Stimulated activated naive CD8-positive, alpha-beta T cell treated with anti-CD3 and anti-CD28 coated beads, Interleukin-15, Interleukin-2, amounts not matched to agents 100 ng/mL and 50 ng/mL, for 24 hours (primary cell): Measurements from ENCODE around the gene HOXC4.
"Not testable (repeated sequence)": the region's sequence is repeated elsewhere in the genome, so short reads cannot be mapped to it uniquely, and the experiment has no call there.

Experiments used
- H3K27ac Mint-ChIP-seq: one replicate; pipeline ENCODE4 v1.8.0; 2021; ENCODE audit warnings: mild to moderate bottlenecking, mixed read lengths
- H3K27me3 Mint-ChIP-seq: one replicate; pipeline ENCODE4 v1.8.0; 2021; ENCODE audit warnings: mixed read lengths
- H3K36me3 Mint-ChIP-seq: one replicate; pipeline ENCODE4 v1.8.0; 2021; ENCODE audit warnings: low read depth, mixed read lengths
- H3K4me1 Mint-ChIP-seq: one replicate; pipeline ENCODE4 v1.8.0; 2021; ENCODE audit warnings: low read depth, mixed read lengths
- H3K4me3 Mint-ChIP-seq: one replicate; pipeline ENCODE4 v1.8.0; 2021; ENCODE audit warnings: mild to moderate bottlenecking, mixed read lengths
- H3K9me3 Mint-ChIP-seq: one replicate; pipeline ENCODE4 v1.8.0; 2021; ENCODE audit warnings: mixed read lengths

HOXC4 gene

DNA sequence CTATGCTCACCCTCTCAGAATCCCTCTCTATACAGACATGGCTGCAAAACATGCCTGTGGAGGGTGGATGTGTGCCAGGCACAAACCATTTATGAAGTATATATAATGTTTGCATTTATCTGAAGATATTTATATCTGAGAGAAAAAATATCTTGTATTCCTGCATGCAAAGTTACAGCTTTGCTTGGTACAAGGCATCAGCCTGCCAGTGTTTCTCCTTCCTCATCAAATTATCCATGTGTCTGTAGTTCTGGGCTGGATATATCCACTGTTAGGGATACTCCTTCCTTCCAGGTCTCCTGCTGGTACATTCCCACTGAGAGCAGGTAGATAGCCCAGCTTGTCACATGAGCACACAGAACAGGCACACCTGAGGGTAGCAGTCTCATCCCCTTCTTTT is 12.0 kb downstream of the HOXC4 start:
- H3K4me1 Mint-ChIP-seq, result no peaks in the 10 kb centered on the region
- H3K27ac Mint-ChIP-seq, result no peak overlapping the region
- no peaks in the 10 kb centered on the region for H3K9me3 Mint-ChIP-seq
- H3K4me3 Mint-ChIP-seq, result no peak overlapping the region
- H3K36me3 Mint-ChIP-seq, result no peaks in the 10 kb centered on the region
- peaks cover 56% of the 10 kb centered on the region for H3K27me3 Mint-ChIP-seq

DNA sequence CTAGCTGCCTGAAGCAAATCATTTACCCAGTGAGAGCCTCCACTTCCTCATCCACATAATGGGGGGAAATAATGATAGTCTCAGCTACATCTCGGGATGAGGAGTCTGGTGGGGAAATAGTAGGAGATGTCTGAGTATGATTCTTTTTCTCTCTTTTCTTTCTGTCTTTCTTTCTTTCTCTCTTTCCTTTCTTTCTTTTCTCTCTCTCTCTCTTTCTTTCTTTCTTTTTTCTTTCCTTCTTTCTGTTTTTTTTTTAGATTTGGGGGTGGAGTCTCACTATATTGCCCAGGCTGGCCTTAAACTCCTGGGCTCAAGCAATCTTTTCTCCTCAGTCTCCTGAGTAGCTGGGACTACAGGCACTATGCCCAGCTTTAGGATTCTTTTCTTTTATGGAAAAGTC is 12.8 kb downstream of the HOXC4 start:
- no peak overlapping the region for H3K27ac Mint-ChIP-seq
- peaks cover 56% of the 10 kb centered on the region for H3K27me3 Mint-ChIP-seq
- H3K4me1 Mint-ChIP-seq, result no peaks in the 10 kb centered on the region
- no peaks in the 10 kb centered on the region for H3K36me3 Mint-ChIP-seq
- H3K9me3 Mint-ChIP-seq, result no peaks in the 10 kb centered on the region
- H3K4me3 Mint-ChIP-seq, result no peak overlapping the region

DNA sequence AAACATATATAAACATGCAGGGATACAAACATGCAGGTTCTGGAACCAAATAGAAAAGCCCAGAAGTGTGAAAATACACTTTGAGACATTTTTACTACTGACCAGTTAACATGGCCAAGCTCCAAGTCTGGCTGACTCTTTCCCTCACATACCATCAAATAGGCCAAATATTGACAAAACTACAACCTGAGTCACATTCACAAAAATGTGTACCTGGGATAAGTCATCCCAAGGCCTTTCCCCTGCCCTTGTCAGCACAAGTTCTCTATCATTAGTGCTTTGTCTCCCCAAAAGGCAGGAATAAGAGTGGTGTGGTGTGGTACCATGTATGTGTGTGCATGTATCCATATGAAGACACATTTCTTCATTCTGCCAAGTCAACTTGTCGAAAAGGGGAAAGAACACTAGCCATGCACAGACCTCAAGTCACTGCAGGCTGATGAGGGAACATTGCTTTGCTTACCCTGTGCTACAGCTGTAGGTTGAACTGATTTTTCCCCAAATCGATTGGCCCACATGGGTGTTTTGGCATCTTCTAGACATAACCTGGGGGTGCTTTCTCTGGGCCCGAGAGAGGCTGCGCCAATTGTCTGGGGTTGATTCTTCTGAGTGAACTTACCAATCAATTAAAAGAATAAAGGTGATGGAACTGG is 14.9 kb downstream of the HOXC4 start:
- Mint-ChIP-seq H3K9me3 (no peaks in the 10 kb centered on the region), H3K27ac (no peak overlapping the region), H3K4me3 (no peak overlapping the region), H3K27me3 (peaks cover 37% of the 10 kb centered on the region), H3K36me3 (no peaks in the 10 kb centered on the region), H3K4me1 (no peaks in the 10 kb centered on the region)

DNA sequence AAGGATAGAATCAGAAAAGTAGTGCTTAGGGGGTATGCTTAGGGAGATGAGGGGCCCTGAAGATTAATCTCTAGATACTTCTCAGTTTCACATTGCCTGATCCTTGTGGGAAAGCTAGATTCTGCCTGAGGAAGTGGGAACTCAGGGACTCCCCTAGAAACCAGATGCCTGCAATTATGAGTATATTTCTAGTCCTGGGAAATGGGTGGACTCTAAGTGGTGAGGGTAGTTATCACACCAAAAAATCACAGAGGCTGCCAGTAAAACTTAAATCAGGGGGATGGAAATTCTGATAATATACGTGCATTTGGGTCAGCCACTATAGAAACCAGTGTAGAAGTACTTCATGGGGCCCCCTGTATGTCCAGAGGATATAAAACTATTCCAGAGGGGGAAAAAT is 18.3 kb downstream of the HOXC4 start:
- no peaks in the 10 kb centered on the region for H3K4me1 Mint-ChIP-seq
- H3K36me3 Mint-ChIP-seq, result no peaks in the 10 kb centered on the region
- H3K27ac Mint-ChIP-seq, result no peak overlapping the region
- peaks cover 24% of the 10 kb centered on the region for H3K27me3 Mint-ChIP-seq
- no peak overlapping the region for H3K4me3 Mint-ChIP-seq
- no peaks in the 10 kb centered on the region for H3K9me3 Mint-ChIP-seq

DNA sequence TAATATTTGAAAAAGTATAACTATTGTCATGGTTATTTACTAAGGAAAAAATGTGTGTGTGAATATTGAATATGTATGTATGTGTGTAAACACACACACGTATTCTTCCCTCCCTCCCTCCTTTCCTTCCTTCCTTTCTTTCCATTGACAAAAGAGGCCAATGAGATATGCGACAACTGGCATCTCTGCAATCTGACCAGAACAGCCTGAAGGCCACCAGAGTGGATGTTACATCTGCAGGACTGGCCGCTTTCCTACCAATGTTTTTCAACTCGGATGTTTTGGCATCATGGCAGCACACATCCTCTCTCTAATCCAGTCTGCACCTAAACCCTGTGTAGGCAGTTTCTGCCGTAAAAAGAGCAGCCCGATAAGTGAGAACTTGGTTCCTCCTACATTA is 20.7 kb downstream of the HOXC4 start:
- Mint-ChIP-seq H3K27ac (no peak overlapping the region), H3K4me1 (no peaks in the 10 kb centered on the region)

DNA sequence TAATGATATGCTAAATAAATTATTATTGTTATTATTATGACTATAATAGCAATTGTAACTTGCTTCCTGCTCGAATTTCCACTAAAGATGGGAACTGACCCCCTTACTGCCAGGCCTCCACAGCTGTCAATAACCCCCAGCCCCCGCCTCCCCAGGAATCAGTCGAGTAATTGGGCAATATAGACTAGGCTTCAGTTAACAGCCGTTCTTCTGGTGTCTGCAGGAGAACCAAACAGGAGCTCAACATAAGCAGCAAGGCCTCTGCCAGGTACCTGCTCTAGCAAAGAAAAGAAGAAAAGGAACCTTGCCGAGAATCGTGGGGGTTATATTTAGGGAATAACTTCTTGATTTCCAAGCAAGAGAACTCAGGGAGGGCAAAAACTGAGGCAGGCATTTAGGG is 21.8 kb downstream of the HOXC4 start:
- Mint-ChIP-seq H3K4me3 (no peak overlapping the region), H3K27ac (no peak overlapping the region), H3K27me3 (peaks cover 13% of the 10 kb centered on the region), H3K9me3 (no peaks in the 10 kb centered on the region), H3K36me3 (no peaks in the 10 kb centered on the region), H3K4me1 (no peaks in the 10 kb centered on the region)

More for the DNA sequence above, 20.7 kb downstream of the HOXC4 start:
- peaks cover 13% of the 10 kb centered on the region for H3K27me3 Mint-ChIP-seq
- H3K36me3 Mint-ChIP-seq, result no peaks in the 10 kb centered on the region
- no peak overlapping the region for H3K4me3 Mint-ChIP-seq
- H3K9me3 Mint-ChIP-seq, result no peaks in the 10 kb centered on the region

DNA sequence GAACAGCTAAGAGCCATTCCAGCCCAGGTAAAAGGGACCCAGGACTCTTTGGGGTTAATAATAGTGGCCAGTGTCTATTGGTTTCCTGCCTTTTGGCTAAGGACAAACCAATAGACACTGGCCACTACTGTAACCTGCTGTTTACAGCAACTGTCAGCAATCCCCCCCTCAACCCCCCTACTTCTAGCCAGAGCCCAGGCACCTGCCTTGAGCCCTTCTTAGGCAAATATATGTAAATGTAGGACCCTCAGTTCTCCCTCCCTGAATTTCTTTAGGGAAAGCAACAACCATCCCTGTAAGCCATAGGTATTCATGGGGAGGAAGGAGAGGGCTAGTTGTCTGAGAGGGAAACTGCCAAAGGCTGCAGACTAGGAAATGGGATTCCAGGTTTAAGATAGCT is 22.3 kb downstream of the HOXC4 start:
- Mint-ChIP-seq H3K9me3 (no peaks in the 10 kb centered on the region), H3K4me3 (no peak overlapping the region), H3K36me3 (no peaks in the 10 kb centered on the region), H3K27ac (no peak overlapping the region), H3K27me3 (peaks cover 9% of the 10 kb centered on the region), H3K4me1 (peaks cover 2% of the 10 kb centered on the region)

DNA sequence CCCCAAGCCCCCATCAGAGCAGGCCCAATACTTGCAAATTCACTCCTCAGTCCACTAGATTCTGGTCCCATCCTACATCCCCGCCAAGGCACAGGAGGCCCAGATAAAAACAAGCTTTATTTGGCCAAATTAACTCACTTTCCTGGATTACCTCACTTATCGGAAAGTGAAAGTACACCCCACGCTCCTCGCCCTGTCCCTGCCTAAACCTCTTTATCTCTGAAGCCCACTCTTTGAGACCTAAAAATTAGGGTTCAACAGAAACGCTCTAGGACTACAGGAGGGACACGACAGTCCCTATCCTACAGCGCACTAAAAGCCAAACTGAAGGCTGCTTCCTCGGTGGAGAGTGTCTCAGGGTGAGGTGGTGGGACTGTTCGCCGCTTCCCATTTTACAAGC is 24.2 kb downstream of the HOXC4 start:
- H3K27me3 Mint-ChIP-seq, H3K9me3 Mint-ChIP-seq, H3K27ac Mint-ChIP-seq, H3K4me3 Mint-ChIP-seq, H3K36me3 Mint-ChIP-seq: not testable (repeated sequence)
- H3K4me1 Mint-ChIP-seq, result peaks cover 17% of the 10 kb centered on the region

DNA sequence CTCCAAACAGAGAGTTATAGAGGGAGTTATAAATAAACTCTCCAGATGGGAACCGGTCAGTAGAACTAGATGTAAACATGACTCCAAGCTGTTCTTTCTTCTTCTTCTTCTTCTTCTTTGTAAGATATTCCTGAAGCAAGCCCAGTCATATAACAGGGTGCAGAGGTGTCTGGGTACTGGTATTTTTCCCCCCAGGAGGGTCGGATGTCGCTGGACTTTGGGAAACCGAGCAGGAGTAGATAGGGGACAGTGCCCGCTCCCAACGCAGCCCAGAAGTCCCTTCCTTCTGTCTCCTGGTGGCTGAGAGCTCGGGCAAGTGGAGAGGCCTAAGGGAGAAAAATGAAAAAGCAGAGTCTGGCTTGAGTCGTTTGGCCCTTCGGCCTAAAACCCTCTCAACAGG is 25.5 kb downstream of the HOXC4 start:
- H3K4me3 Mint-ChIP-seq, H3K36me3 Mint-ChIP-seq, H3K27me3 Mint-ChIP-seq, H3K27ac Mint-ChIP-seq, H3K9me3 Mint-ChIP-seq: not testable (repeated sequence)
- peaks cover 27% of the 10 kb centered on the region for H3K4me1 Mint-ChIP-seq

DNA sequence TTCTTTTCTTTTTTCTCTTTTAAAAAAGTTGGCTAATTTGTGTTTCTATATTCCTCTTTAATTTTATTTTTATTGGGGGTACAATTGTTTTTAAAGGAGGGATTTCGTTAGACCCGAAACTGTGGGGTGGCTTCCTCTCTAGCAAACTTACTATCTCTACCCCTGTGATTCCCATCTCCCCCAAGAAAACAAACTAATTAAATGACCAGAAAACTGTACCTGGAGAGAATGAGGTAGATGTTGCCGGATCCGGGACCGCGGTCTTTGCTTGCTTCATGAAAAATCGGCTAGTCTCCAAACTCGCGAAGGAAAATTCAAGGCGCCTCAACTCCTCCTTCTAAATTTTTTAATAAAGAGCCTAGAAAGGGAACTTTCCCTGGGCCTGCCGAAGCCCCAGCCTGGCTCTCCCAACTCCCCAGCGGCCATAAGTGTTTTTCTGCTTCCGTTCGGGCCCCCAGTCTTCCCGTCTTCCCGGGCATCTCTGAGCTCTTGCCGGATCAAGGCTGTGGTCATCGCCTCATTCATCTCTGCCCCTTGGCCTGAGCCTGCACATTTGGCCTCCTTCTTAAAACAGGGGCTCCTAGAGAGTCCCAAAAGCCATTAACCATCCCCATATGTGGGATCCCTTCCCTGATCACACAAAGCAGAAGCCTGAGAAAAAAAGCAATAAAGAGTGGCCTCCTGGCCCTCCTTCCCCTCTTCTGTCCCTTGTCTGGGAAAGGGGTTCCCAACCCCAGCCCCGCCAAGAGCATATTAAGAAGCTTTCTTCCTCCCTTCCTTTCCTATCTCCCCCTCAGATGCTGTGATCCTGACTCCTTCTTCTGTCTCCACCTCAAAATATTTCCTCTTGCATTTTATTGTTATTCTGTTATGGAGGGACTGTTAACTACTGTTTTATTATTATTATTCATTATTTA is 26.6 kb downstream of the HOXC4 start:
- H3K4me3 Mint-ChIP-seq, H3K27me3 Mint-ChIP-seq, H3K9me3 Mint-ChIP-seq, H3K36me3 Mint-ChIP-seq: not testable (repeated sequence)
- peaks cover 27% of the 10 kb centered on the region for H3K4me1 Mint-ChIP-seq
- H3K27ac Mint-ChIP-seq, result peak overlapping the region; percentile 1

DNA sequence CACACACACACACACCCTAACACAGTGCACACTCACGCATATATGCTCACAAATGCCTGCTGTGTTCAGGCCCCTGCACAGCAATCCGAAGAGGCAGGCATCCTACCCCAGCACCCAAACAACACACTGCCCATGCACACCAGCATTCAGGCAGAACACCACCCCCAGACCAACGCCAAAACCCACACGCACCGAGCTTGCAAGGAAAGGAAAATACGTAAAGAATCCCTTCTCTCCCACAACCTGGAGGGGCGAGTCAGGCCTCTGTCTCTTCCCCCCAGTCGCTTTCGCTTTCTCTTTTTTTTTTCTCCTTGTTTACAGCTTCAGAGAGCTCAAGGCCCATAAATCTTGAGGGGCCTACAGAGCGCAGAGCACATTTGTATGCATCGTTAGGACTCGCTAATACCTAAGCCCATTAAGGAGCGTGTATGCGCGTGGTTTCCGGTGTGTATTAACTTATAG is 27.4 kb downstream of the HOXC4 start:
- peak overlapping the region; percentile 83 for H3K4me3 Mint-ChIP-seq
- not testable (repeated sequence) for H3K27me3 Mint-ChIP-seq

DNA sequence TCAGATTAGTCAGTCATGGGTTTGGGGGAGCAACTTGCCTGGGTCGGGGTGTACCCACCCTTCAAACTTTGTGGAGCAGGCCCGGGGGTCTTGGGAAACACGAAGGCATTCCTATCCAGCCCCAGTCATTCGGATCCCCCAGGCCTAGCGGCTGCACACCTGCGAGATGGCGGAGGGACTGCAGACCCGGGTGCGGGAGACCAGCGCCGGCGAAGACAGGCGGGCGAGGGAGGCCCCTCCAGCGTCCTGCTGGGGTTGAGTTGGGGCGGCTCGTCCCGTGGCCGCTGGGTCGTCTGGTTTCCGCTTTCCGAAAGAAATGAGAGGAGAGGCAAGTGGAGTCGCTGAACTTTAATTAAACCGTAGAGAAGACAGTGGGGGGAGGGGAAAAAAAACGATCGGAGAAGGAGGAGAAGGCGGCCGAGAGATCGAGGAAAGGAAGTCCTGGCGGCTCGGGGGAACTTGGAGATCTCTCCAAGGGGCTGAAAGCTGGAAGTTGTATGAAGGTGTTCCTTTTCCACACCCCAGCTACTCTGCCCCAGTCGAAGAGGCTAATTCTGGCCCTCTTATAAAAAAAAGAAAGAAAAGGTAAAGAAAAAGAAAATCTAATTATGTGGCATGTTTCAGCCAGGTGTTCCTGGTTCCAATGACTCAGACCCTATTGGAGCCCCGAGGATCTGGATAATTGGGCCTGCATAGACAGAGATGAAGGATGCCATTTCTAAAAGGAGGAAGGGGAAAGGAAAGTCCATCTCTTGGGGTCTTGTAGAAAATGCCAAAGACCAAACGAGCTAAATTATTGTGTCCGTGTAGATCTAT is 28.2 kb downstream of the HOXC4 start:
- H3K9me3 Mint-ChIP-seq, H3K36me3 Mint-ChIP-seq, H3K27me3 Mint-ChIP-seq: not testable (repeated sequence)
- H3K4me1 Mint-ChIP-seq, result peaks cover 27% of the 10 kb centered on the region
- H3K4me3 Mint-ChIP-seq, result peak overlapping the region; percentile 83
- H3K27ac Mint-ChIP-seq, result peak overlapping the region; percentile 90

More for the DNA sequence above, 27.4 kb downstream of the HOXC4 start:
- not testable (repeated sequence) for H3K9me3 Mint-ChIP-seq, H3K36me3 Mint-ChIP-seq
- H3K27ac Mint-ChIP-seq, result peak overlapping the region; percentile 90
- peaks cover 27% of the 10 kb centered on the region for H3K4me1 Mint-ChIP-seq

DNA sequence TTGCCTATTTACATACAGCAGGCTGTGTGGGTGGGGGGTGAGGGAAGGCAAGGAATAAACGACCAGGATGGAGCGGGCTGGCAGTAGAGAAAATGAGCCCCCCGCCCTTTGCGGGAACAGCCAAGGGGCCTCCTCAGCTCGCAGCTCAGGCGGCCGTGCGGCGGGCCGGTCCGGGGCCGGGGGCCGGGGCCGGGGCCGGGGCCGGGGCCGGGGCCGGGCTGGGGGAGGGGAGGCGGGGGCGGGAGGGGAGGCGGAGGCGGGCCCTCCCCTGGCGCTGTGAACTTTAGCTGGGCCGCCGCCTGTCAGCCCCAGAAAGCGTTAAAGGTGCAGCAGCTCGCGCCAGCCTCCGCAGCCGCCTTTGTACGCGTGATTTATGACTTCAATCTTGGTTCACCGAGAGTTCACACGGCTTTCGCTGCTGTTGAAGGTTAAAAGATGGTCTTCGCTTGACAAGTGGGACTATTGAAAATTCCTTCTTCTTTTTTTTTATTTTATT is 28.8 kb downstream of the HOXC4 start:
- Mint-ChIP-seq H3K4me1 (peaks cover 27% of the 10 kb centered on the region), H3K4me3 (peak overlapping the region; percentile 83), H3K27ac (peak overlapping the region; percentile 90), H3K27me3 (no peaks in the 10 kb centered on the region), H3K9me3 (no peaks in the 10 kb centered on the region), H3K36me3 (no peaks in the 10 kb centered on the region)

DNA sequence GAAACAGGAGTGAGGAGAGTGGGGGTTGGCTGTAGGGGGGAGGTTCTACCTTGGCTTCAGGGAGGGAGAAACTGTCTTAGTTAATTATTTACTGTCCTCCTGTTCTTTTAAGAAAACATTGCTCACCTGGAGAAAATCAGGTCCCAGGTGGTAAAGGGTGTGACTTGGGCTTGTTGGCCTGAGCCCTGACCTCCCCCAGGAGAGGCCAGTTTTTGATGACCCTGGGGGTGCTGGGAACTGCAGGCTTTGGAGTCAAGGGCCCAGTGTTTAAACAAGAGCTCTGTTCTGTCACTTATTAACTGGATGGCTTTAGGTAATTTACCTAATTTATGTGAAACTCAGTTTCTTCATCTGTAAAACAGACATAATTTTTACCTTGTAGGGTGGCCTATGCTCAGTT is 34.4 kb downstream of the HOXC4 start:
- H3K27ac Mint-ChIP-seq, H3K36me3 Mint-ChIP-seq, H3K4me1 Mint-ChIP-seq, H3K4me3 Mint-ChIP-seq, H3K9me3 Mint-ChIP-seq: not testable (repeated sequence)
- peaks cover 41% of the 10 kb centered on the region for H3K27me3 Mint-ChIP-seq

DNA sequence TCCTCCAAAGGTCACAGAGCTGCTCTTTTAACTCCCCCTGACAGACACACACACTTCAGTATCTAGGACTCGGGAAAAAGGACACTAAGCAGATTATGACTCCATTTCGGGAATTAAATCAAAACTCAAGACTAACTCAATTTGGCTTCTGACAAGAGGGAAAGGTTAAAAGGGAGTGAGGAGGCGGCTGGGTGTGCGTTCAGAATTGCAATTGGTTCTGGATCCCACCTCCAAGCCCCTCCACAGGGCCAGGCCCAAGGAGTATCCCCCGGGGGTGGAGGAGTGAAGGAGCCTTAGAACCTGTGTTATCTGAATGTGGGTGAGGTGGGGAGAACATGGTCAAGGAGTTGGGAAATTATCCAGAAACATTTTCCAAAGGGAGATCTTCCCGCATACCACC is 35.8 kb downstream of the HOXC4 start:
- not testable (repeated sequence) for H3K4me1 Mint-ChIP-seq, H3K27ac Mint-ChIP-seq, H3K4me3 Mint-ChIP-seq, H3K9me3 Mint-ChIP-seq, H3K36me3 Mint-ChIP-seq
- H3K27me3 Mint-ChIP-seq, result peaks cover 47% of the 10 kb centered on the region
